Stimulated activated CD4-positive, alpha-beta T cell treated with anti-CD3 and anti-CD28 coated beads, Interleukin-2, amount 100 ng/mL, for 4 hours (primary cell): ENCODE measurements around the gene TMEM271.
"Not testable (repeated sequence)": the region's sequence is repeated elsewhere in the genome, so short reads cannot be mapped to it uniquely, and the experiment has no call there.

Experiments
- DNase-seq: peaks from one replicate; pipeline ENCODE4 v3.0.0-alpha.2; 2020; ENCODE audit warnings: low read depth

TMEM271 gene

GRCh38 chr4:561426-561825 is 14.7 kb downstream of the TMEM271 start:
- DNase-seq = no peak

- DNase-seq = no peak
Measured at GRCh38 chr4:560731-561291, 15.3 kb downstream of the TMEM271 start.

- DNase-seq = no peak
Measured at GRCh38 chr4:560061-560460, 16.0 kb downstream of the TMEM271 start.

- no peak for DNase-seq
Measured at GRCh38 chr4:555566-556275, 20.4 kb downstream of the TMEM271 start.

- not testable (repeated sequence) for DNase-seq
Measured at GRCh38 chr4:554793-555320, 21.2 kb downstream of the TMEM271 start.

GRCh38 chr4:552019-552418 is 24.1 kb downstream of the TMEM271 start:
- no peak for DNase-seq

- not testable (repeated sequence) for DNase-seq
Measured at GRCh38 chr4:550268-550667, 25.8 kb downstream of the TMEM271 start.

GRCh38 chr4:548976-549375 is 27.1 kb downstream of the TMEM271 start:
- no peak for DNase-seq

- no peak for DNase-seq
Measured at GRCh38 chr4:545612-546011, 30.5 kb downstream of the TMEM271 start.

GRCh38 chr4:544386-545105 is 31.5 kb downstream of the TMEM271 start:
- no peak for DNase-seq

- no peak for DNase-seq
Measured at GRCh38 chr4:541271-541670, 34.8 kb downstream of the TMEM271 start.

GRCh38 chr4:538542-539142 is 37.5 kb downstream of the TMEM271 start:
- DNase-seq = no peak

- DNase-seq = no peak
Measured at GRCh38 chr4:537436-538264, 38.4 kb downstream of the TMEM271 start.

GRCh38 chr4:536351-536972 is 39.6 kb downstream of the TMEM271 start:
- no peak for DNase-seq

- DNase-seq = no peak
Measured at GRCh38 chr4:535924-536281, 40.2 kb downstream of the TMEM271 start.

GRCh38 chr4:535181-535923 is 40.7 kb downstream of the TMEM271 start:
- DNase-seq = no peak

GRCh38 chr4:534576-535151 is 41.4 kb downstream of the TMEM271 start:
- no peak for DNase-seq

GRCh38 chr4:534101-534575 is 42.0 kb downstream of the TMEM271 start:
- DNase-seq = no peak

GRCh38 chr4:533318-534100 is 42.6 kb downstream of the TMEM271 start:
- DNase-seq = no peak
